GM19397 (cell line): ENCODE measurements around the gene DARS2.
"Not testable (repeated sequence)": the region's sequence is repeated elsewhere in the genome, so short reads cannot be mapped to it uniquely, and the experiment has no call there.

ENCODE experiments used
- ATAC-seq: cut with Tn5 transposase; IDR thresholded peaks from one replicate; pipeline ENCODE4 v1.9.1; 2021; ENCODE audit warnings: mild to moderate bottlenecking, moderate library complexity; ENCODE audit not compliant: unreplicated experiment

Gene DARS2, protein sequence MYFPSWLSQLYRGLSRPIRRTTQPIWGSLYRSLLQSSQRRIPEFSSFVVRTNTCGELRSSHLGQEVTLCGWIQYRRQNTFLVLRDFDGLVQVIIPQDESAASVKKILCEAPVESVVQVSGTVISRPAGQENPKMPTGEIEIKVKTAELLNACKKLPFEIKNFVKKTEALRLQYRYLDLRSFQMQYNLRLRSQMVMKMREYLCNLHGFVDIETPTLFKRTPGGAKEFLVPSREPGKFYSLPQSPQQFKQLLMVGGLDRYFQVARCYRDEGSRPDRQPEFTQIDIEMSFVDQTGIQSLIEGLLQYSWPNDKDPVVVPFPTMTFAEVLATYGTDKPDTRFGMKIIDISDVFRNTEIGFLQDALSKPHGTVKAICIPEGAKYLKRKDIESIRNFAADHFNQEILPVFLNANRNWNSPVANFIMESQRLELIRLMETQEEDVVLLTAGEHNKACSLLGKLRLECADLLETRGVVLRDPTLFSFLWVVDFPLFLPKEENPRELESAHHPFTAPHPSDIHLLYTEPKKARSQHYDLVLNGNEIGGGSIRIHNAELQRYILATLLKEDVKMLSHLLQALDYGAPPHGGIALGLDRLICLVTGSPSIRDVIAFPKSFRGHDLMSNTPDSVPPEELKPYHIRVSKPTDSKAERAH

DNA sequence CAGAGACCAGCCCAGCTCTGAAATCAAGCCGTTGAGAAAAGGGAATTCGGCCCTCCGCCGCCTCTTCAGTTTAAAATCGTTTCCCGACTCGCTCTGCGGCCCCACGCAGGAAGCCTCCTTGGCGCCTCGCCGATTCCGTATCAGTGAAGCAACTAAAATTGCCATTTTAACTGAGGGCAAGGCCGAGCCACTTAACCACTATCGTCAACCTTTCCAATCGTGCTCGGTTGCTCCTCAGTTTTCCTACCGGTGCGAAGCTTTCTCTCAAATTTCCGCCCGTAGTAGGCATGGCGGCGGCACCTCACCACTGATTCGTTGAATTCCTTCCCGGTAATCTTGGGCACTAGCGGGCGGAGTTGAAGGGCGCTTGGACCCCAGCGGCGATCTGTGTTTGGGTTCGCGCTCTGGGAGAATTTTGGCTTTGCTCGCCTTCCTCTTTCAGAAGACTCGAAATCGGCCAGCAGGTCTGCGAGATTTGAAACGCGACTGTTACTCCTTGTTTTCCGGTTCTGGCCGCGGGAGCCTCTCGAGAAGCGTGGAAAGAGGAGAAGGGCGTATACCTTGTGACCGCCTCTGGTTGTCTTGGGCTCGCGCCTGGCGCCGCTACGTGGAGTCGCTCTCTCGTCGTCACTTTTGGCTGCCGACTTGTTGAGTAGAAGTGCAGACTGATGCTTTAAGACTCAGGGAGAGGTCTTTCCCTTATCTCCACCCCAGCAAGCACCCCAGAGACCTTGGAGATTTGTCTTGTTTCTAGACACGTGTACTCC is at the start of gene DARS2, which contains the start of gene CENPL:
Gene DARS2 (plus strand): TSS at position 359 of the 767 bp plus-strand sequence. CDS start 557 bp downstream, outside the sequence.
Gene CENPL (minus strand): TSS at position 569 of the 767 bp plus-strand sequence. CDS start 13,584 bp downstream, outside the sequence.
- peak; percentile 90 for ATAC-seq

- ATAC-seq, result no peak
Measured at GRCh38 chr1:173775578-173776226, 48.8 kb upstream of the DARS2 start.

GRCh38 chr1:173779936-173780335 is 44.5 kb upstream of the DARS2 start:
- ATAC-seq, result no peak

GRCh38 chr1:173784997-173785396 is 39.5 kb upstream of the DARS2 start:
- no peak for ATAC-seq

DNA sequence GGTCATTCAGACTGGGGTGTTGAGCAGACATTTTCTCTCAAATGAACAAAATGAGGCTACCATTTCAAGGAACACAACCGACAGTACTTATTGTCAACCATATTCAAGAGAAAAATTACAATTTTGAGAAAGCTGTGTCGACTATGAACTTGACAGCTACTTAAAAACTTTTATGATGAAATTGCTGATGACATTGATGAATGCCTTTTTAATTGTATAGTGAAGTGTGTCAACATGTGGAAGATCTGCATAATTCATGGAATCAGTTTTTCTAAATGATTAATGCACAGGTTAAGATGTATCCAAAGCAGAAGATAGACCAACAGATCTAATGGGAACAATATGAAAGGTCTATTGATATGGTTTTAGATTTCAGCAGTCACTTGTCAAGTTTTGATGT is 34.6 kb upstream of the DARS2 start:
- ATAC-seq, result no peak

- ATAC-seq, result no peak
Measured at GRCh38 chr1:173798078-173798477, 26.4 kb upstream of the DARS2 start.

GRCh38 chr1:173799995-173800394 is 24.5 kb upstream of the DARS2 start:
- not testable (repeated sequence) for ATAC-seq

DNA sequence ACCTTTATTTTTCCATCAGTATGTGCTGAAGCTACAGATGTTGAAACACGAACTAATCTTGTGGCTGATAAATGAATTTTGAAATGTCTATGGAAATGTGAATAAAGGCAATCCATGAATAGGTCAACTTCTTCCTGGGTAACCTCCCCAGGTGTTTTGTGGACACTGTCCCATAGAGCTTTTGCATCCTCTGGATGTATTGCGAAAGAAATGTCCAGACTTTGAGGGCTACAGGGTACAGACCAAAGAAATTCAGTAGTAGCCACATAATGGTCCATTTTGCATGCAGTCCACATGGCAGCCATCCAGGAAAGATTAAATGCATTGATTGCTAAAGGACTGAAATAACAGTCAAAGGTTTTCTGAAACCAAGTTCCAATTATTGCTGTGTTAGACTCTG is 21.5 kb upstream of the DARS2 start:
- ATAC-seq, result no peak

DNA sequence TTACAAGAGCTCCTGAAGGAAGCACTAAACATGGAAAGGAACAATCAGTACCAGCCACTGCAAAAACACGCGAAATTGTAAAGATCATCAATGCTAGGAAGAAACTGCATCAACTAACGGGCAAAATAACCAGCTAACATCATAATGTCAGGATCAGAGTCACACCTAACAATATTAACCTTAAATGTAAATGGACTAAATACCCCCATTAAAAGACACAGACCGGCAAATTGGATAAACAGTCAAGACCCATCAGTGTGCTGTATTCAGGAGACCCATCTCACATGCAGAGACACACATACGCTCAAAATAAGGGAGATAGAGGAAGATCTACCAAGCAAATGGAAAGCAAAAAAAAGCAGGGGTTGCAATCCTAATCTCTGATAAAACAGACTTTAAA is 10.8 kb upstream of the DARS2 start:
- ATAC-seq, result not testable (repeated sequence)

DNA sequence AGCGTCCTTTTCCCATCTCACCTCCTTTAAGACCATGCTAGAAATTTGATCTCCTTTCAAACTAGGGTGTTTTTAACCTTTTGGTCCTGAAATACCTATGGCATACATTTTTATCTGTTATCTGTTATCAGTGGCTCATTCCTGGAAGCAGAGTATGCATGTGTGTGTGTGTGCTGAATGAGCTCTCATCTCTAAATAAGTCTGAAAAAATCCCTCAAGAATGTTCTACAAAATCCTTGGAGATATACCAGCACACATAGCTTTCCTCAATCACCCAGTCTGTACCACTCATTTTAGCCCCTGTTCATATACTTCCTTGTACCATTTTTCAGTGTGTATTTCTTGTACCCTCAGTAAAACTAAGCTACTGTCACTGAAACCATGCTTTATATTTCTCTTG is 6.0 kb upstream of the DARS2 start:
- no peak for ATAC-seq

- no peak for ATAC-seq
Measured at GRCh38 chr1:173821680-173822079, 2.8 kb upstream of the DARS2 start.

- ATAC-seq, result peak; percentile 42
Measured at GRCh38 chr1:173823781-173824314, 625 bp upstream of the DARS2 start.

DNA sequence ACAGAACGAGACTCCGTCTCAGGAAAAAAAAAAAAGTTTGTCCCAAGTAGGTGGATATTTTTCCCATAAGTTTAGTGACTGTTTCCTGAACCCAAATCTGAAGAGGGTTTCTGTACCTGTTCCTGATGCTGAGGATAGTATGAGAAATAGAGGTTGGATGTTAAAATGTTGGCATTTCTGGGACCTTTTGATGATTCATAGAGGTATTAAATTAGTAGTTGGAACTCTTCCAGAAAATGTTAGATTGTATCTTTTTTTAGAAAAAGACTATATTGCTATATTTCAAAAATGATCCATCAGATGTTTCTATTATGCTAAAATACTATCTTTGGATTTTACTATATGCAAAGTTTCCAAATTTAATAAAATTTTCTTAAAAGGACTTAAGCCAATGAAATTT is 3.1 kb downstream of the DARS2 start:
- no peak for ATAC-seq

DNA sequence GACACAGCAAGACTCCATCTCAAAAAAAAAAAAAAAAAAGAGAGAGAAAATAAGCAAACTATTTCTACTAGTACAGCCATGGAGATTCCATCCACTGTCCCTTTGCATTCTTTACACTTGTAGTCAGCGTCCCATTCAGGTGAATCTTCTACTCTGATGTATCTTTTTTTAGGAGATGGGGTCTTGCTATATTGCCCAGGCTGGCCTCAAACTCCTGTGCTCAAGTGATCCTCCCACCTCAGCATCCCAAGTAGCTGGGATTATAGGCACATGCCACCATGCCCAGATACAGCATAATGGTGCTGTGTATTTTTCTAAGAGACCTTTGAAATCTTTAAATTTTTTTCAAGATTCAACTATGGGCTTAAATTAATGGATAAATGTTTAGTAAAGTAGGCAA is 8.3 kb downstream of the DARS2 start:
- ATAC-seq, result no peak

- ATAC-seq, result no peak
Measured at GRCh38 chr1:173852105-173852504, 27.6 kb downstream of the DARS2 start.

DNA sequence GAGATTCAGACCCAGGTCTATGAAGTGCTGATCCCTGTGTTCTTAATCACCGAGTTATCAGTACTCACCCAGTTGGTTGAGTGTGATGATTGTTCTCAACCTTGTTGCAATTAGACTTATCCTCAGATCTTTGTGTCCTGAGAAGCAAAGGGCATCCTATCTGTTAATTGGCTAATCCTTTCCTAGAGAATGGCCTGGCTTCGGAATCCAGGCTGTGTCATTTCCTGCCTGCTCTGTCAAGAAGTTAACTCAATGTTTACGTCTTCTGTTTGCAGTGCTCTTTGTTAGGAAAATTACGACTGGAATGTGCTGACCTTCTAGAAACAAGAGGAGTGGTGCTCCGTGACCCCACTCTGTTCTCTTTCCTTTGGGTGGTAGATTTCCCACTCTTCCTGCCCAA is 28.6 kb downstream of the DARS2 start:
- no peak for ATAC-seq

- ATAC-seq, result no peak
Measured at GRCh38 chr1:173856014-173856413, 31.5 kb downstream of the DARS2 start.

- no peak for ATAC-seq
Measured at GRCh38 chr1:173856903-173857302, 32.4 kb downstream of the DARS2 start.

DNA sequence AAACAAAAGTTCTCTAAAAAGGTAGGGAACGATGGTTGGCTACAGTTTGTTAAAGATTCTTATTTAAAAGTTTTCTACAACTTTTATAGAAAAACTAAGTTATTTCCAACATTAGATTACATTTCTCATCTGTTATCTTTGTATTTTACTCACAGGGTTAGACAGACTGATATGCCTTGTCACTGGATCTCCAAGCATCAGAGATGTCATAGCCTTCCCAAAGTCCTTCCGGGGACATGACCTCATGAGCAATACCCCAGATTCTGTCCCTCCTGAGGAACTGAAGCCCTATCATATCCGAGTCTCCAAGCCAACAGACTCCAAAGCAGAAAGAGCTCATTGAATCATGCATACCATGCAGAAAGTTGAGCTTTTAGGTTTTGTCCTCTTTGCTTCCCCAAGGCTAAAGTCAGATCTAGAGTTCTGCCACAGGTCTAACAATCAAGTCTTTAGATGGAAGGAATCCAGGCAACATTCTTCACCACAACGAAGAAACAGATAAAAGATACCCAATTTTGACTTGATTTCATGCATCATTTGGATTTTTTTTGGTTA is 33.0 kb downstream of the DARS2 start:
- ATAC-seq, result no peak

- ATAC-seq, result not testable (repeated sequence)
Measured at GRCh38 chr1:173859547-173859946, 35.1 kb downstream of the DARS2 start.
